Tibial artery (tissue), 4 donors: Measurements from ENCODE around the gene RBM38.
"Not testable (repeated sequence)": the region's sequence is repeated elsewhere in the genome, so short reads cannot be mapped to it uniquely, and the experiment has no call there.

Source experiments
- DNase-seq, 2 donors: peaks; one replicate each; pipeline ENCODE4 v3.0.0-alpha.2; 2019
- H3K27ac ChIP-seq, 2 donors: fragments of 200-600 bp; sonication (generic) in 1 of 2; 1 replicate in 1 of 2; 2 replicates in 1 of 2; pipeline ENCODE4 v1.5.1; 2018 to 2019; ENCODE audit warnings: mild to moderate bottlenecking in 1 of 2
- H3K27me3 ChIP-seq, 2 donors: fragments of 200-600 bp; sonication (generic) in 1 of 2; one replicate each; pipeline versions ENCODE4 v1.5.1 to v1.6.0; 2016 to 2019
- H3K36me3 ChIP-seq, 3 donors: fragments of 200-600 bp; sonication (generic) in 2 of 3; one replicate each; pipeline ENCODE4 v1.5.1; 2016 to 2019; ENCODE audit warnings: mild to moderate bottlenecking in 2 of 3
- H3K4me1 ChIP-seq, 4 donors: fragments of 200-600 bp; sonication (generic) in 2 of 4; 1 replicate in 3 of 4; 2 replicates in 1 of 4; pipeline ENCODE4 v1.5.1; 2016 to 2019
- H3K4me3 ChIP-seq, 2 donors: fragments of 200-600 bp; sonication (generic) in 1 of 2; 1 replicate in 1 of 2; 2 replicates in 1 of 2; pipeline ENCODE4 v1.5.1; 2018 to 2019; ENCODE audit warnings: mild to moderate bottlenecking in 2 of 2
- H3K9me3 ChIP-seq, 3 donors: fragments of 200-600 bp; sonication (generic) in 1 of 3; one replicate each; pipeline ENCODE4 v1.5.1; 2016 to 2019
- intact Hi-C: fragments of 100-400 bp; cut with DNase I; formaldehyde crosslinking; loops from one replicate; pipeline ENCODE4 v1.15.0; 2023; ENCODE audit warnings: low total_unique reads
- TF ChIP-seq, protein P1 (sequence below), 2 experiments: fragments of 200-600 bp in 1 of 2; fragments of 450-650 bp in 1 of 2; IDR thresholded peaks; one replicate each; pipeline ENCODE4 v1.5.1; 2017 to 2019; ENCODE audit warnings: antibody characterized with exemption in 2 of 2, mild to moderate bottlenecking in 1 of 2, moderate library complexity in 1 of 2

The RBM38 gene

GRCh38 chr20:57350081-57350710 is 41.0 kb upstream of the RBM38 start:
- Histone ChIP-seq H3K27ac (peak overlapping the region; percentile 9 to 90), H3K36me3 (peaks cover 0 to 19% (median 10%) of the 10 kb centered on the region in 3 donors), H3K27me3 (peaks cover 0 to 4% of the 10 kb centered on the region in 2 donors), H3K4me1 (peaks cover 0 to 18% (median 10%) of the 10 kb centered on the region in 4 donors), H3K4me3 (peak overlapping the region in 1 of 2 donors; percentile 90), H3K9me3 (no peaks in the 10 kb centered on the region)
- intact Hi-C loops: no loop called here
- no peak for DNase-seq
- TF ChIP-seq, protein P1, sequence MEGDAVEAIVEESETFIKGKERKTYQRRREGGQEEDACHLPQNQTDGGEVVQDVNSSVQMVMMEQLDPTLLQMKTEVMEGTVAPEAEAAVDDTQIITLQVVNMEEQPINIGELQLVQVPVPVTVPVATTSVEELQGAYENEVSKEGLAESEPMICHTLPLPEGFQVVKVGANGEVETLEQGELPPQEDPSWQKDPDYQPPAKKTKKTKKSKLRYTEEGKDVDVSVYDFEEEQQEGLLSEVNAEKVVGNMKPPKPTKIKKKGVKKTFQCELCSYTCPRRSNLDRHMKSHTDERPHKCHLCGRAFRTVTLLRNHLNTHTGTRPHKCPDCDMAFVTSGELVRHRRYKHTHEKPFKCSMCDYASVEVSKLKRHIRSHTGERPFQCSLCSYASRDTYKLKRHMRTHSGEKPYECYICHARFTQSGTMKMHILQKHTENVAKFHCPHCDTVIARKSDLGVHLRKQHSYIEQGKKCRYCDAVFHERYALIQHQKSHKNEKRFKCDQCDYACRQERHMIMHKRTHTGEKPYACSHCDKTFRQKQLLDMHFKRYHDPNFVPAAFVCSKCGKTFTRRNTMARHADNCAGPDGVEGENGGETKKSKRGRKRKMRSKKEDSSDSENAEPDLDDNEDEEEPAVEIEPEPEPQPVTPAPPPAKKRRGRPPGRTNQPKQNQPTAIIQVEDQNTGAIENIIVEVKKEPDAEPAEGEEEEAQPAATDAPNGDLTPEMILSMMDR (IDR thresholded peaks at IDR 0.05): no peak

GRCh38 chr20:57350726-57351041 is 40.5 kb upstream of the RBM38 start:
- H3K9me3 ChIP-seq, intact Hi-C loops, DNase-seq, H3K27me3 ChIP-seq: not testable (repeated sequence)
- peaks cover 0 to 24% (median 13%) of the 10 kb centered on the region in 3 donors for H3K36me3 ChIP-seq
- H3K4me3 ChIP-seq: peak overlapping the region; percentile 84 to 90
- H3K27ac ChIP-seq: peak overlapping the region; percentile 90
- peaks cover 0 to 18% (median 10%) of the 10 kb centered on the region in 4 donors for H3K4me1 ChIP-seq

- Histone ChIP-seq H3K4me3 (peak within 1 kb of the TSS; percentile 84 to 90), H3K36me3 (peaks cover 0 to 27% (median 13%) of the 10 kb centered on the region in 3 donors), H3K27me3 (peaks cover 0 to 4% of the 10 kb centered on the region in 2 donors), H3K9me3 (no peaks in the 10 kb centered on the region), H3K27ac (peak within 1 kb of the TSS; percentile 90), H3K4me1 (peaks cover 0 to 18% (median 10%) of the 10 kb centered on the region in 4 donors)
- TF ChIP-seq, protein P1 (IDR thresholded peaks at IDR 0.05): no peak
- intact Hi-C loops: no loop called here
- peak; percentile 89 to 93 for DNase-seq
These were observed 40.0 kb upstream of the RBM38 start, which contains the start of gene RAE1 for GRCh38 chr20:57351042-57351783. RAE1 (plus strand) TSS chr20:57351255; CDS start chr20:57354039, 2,784 bp downstream.

- Histone ChIP-seq H3K27ac (no peak overlapping the region), H3K27me3 (peaks cover 0 to 4% of the 10 kb centered on the region in 2 donors), H3K9me3 (no peaks in the 10 kb centered on the region), H3K36me3 (peaks cover 0 to 27% (median 13%) of the 10 kb centered on the region in 3 donors), H3K4me3 (peak overlapping the region in 1 of 2 donors; percentile 90), H3K4me1 (peaks cover 0 to 18% (median 10%) of the 10 kb centered on the region in 4 donors)
- TF ChIP-seq, protein P1 (IDR thresholded peaks at IDR 0.05): no peak
- intact Hi-C loops: no loop called here
- DNase-seq: no peak
These were observed 38.9 kb upstream of the RBM38 start for GRCh38 chr20:57352305-57352704.

GRCh38 chr20:57353351-57353750 is 37.8 kb upstream of the RBM38 start:
- TF ChIP-seq, protein P1 (IDR thresholded peaks at IDR 0.05): no peak
- no peak for DNase-seq
- Histone ChIP-seq H3K4me3 (no peak overlapping the region), H3K36me3 (peaks cover 0 to 27% (median 13%) of the 10 kb centered on the region in 3 donors), H3K27ac (no peak overlapping the region), H3K4me1 (peaks cover 0 to 18% (median 10%) of the 10 kb centered on the region in 4 donors), H3K27me3 (no peaks in the 10 kb centered on the region), H3K9me3 (no peaks in the 10 kb centered on the region)
- intact Hi-C loops: no loop called here

GRCh38 chr20:57361517-57361916 is 29.7 kb upstream of the RBM38 start:
- Histone ChIP-seq H3K4me1 (no peaks in the 10 kb centered on the region), H3K9me3 (no peaks in the 10 kb centered on the region), H3K4me3 (no peak overlapping the region), H3K27ac (no peak overlapping the region), H3K36me3 (peaks cover 27 to 50% (median 43%) of the 10 kb centered on the region in 3 donors), H3K27me3 (no peaks in the 10 kb centered on the region)
- TF ChIP-seq, protein P1 (IDR thresholded peaks at IDR 0.05): no peak
- intact Hi-C loops: no loop called here
- no peak for DNase-seq
